DOHH2 (cell line): ENCODE data around the gene KRT27.

Source experiments
- CTCF ChIP-seq: fragments of 200-600 bp; sonication (generic); IDR thresholded peaks from one replicate; pipeline ENCODE4 v1.5.1; 2014; ENCODE audit warnings: antibody characterized with exemption, mild to moderate bottlenecking, low read depth, low read length; ENCODE audit not compliant: poor library complexity, severe bottlenecking
- EZH2phosphoT487 ChIP-seq: fragments of 200-600 bp; sonication (generic); IDR thresholded peaks from 2 replicates; pipeline ENCODE4 v1.6.1; 2017; ENCODE audit warnings: borderline replicate concordance, mild to moderate bottlenecking, antibody characterized with exemption, low read length, moderate library complexity, mixed read lengths

- no peak for TF ChIP-seq CTCF
- no peak for TF ChIP-seq EZH2phosphoT487
These were observed 54.7 kb downstream of the KRT27 start for GRCh38 chr17:40727447-40728231.
